Caco-2 (cell line): ENCODE measurements around the gene RNF214. TPM values are rescaled to one million over a fixed set of nuclear protein-coding genes. Genes with fewer than 3 reads are reported as not detected.

ENCODE experiments used
- BruUV-seq: library from RNA; stranded (reverse); fragments of 400-500 nt; replicated peaks from 2 replicates; lab custom pipeline; 2021; lab: Mats Ljungman, UMichigan
- CTCF ChIA-PET: fragments of 300-600 bp; sonication (Branson Sonifier 250); formaldehyde crosslinking; loops from one replicate; lab custom pipeline; 2022; ENCODE audit warnings: antibody characterized with exemption; lab: Charles Lee
- POLR2A ChIA-PET: fragments of 300-600 bp; sonication (Branson Sonifier 250); formaldehyde crosslinking; loops from one replicate; lab custom pipeline; 2022; ENCODE audit warnings: antibody characterized with exemption; lab: Charles Lee
- DNase-seq, 2 experiments: peaks; one replicate each; pipeline versions ENCODE4 v3.0.0 to v3.0.0-alpha.2; 2020 to 2022
- H3K27me3 ChIP-seq: replicated peaks from 2 replicates; pipeline ENCODE4 v1.6.0; 2011; ENCODE audit warnings: low read length; ENCODE audit not compliant: control insufficient read depth, insufficient read depth
- H3K36me3 ChIP-seq: 2 replicates; pipeline ENCODE4 v1.5.1; 2011; ENCODE audit warnings: low read length; ENCODE audit not compliant: control insufficient read depth, insufficient read depth
- H3K4me1 ChIP-seq: fragments of 250-450 bp; sonication (Bioruptor Pico); 2 replicates; pipeline ENCODE4 v1.5.1; 2020; ENCODE audit warnings: mild to moderate bottlenecking
- H3K4me3 ChIP-seq: 2 replicates; pipeline ENCODE4 v1.5.1; 2011; ENCODE audit warnings: low read depth, mild to moderate bottlenecking, control low read depth, low read length
- H3K9me3 ChIP-seq: fragments of 250-450 bp; sonication (Bioruptor Pico); 2 replicates; pipeline ENCODE4 v1.5.1; 2020; ENCODE audit warnings: mild to moderate bottlenecking, moderate library complexity
- H3K27ac Mint-ChIP-seq: one replicate; pipeline ENCODE4 v1.8.0; 2022; ENCODE audit warnings: mixed read lengths; ENCODE audit not compliant: unreplicated experiment
- H3K27me3 Mint-ChIP-seq: one replicate; pipeline ENCODE4 v1.8.0; 2022; ENCODE audit warnings: mixed read lengths; ENCODE audit not compliant: insufficient read depth, unreplicated experiment
- H3K36me3 Mint-ChIP-seq: one replicate; pipeline ENCODE4 v1.8.0; 2022; ENCODE audit warnings: mild to moderate bottlenecking, mixed read lengths; ENCODE audit not compliant: insufficient read depth, unreplicated experiment
- H3K4me1 Mint-ChIP-seq: one replicate; pipeline ENCODE4 v1.8.0; 2022; ENCODE audit warnings: low read depth, mixed read lengths; ENCODE audit not compliant: unreplicated experiment
- H3K4me3 Mint-ChIP-seq: one replicate; pipeline ENCODE4 v1.8.0; 2022; ENCODE audit warnings: mild to moderate bottlenecking, moderate library complexity, mixed read lengths; ENCODE audit not compliant: unreplicated experiment
- H3K9me3 Mint-ChIP-seq: one replicate; pipeline ENCODE4 v1.8.0; 2022; ENCODE audit warnings: mixed read lengths; ENCODE audit not compliant: unreplicated experiment
- intact Hi-C: fragments of 100-400 bp; cut with micrococcal nuclease; formaldehyde crosslinking; loops from one replicate; pipeline ENCODE4 v1.10.0; 2022; ENCODE audit not compliant: unreplicated experiment
- total RNA-seq: library from RNA; stranded (reverse); gene quantifications from 2 replicates; pipeline ENCODE4 v1.2.3, GENCODE V29; 2022
- TF ChIP-seq, protein P1 (sequence below), 2 experiments: fragments of 200-600 bp in 1 of 2; IDR thresholded peaks; 1 replicate in 1 of 2; 2 replicates in 1 of 2; pipeline versions ENCODE4 v1.5.1 to v1.8.0; 2011 to 2022; ENCODE audit warnings: antibody characterized with exemption in 1 of 2, control low read depth in 1 of 2, inconsistent platforms in 1 of 2, low read depth in 1 of 2, low read length in 1 of 2, mild to moderate bottlenecking in 1 of 2, moderate library complexity in 1 of 2; ENCODE audit not compliant: insufficient read depth in 1 of 2, severe bottlenecking in 1 of 2, unreplicated experiment in 1 of 2

RNF214 gene
- total RNA-seq, 1 experiment from 2014 or later, result 55.8 TPM

DNA sequence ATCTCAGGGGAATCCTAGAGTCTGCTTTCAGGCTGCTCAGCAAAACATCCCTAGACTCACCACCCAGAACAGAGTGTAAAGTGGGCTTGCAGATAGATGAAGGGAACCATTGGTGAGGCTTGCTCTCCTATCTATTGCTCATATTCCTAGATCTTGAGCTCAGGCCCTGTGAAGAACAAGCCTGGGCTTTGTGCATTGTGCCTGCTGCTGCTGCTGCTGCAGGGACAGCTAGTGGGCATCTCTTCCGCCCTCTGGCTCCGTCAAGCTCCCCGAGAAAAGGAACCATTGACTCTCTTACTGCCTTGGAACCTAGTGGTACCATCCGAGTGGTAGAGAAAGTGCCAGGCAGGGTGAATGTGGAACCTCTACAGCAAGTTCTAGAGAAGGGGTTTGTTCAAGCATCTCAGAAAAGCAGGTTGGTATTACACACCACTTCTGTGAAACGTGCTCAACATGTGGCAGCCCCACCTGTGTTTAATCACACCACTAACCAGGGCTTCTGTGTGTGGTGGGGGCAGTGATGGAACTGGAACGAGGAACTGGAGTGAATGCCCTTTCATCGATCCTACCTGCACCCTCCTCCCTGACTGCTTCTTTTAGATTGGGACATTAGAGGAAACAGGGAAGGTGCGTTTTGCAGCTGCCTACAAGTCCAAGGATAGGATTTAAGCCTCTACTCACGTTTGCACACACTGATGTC lies 63.1 kb downstream of the RNF214 start:
- H3K9me3 ChIP-seq, result no peaks in the 10 kb centered on the region
- H3K4me3 ChIP-seq, result no peak overlapping the region
- ChIA-PET POLR2A (no interaction called here), CTCF (interaction anchor here (0.6 to 1.3 kb wide), 2 partner anchors 9 to 32 kb away, joined by 3 to 4 read pairs; partner anchors contain the start of gene CEP164)
- Mint-ChIP-seq H3K27ac (no peak overlapping the region), H3K4me1 (peaks cover 14% of the 10 kb centered on the region), H3K27me3 (no peaks in the 10 kb centered on the region), H3K36me3 (peaks cover 4% of the 10 kb centered on the region), H3K4me3 (no peak overlapping the region), H3K9me3 (no peaks in the 10 kb centered on the region)
- no peaks in the 10 kb centered on the region for H3K27me3 ChIP-seq
- no peak for DNase-seq
- no peaks in the 10 kb centered on the region for H3K36me3 ChIP-seq
- intact Hi-C loops, result no loop called here
- no TSS peak for BruUV-seq
- H3K4me1 ChIP-seq, result peaks cover 18% of the 10 kb centered on the region
- TF ChIP-seq, protein P1, sequence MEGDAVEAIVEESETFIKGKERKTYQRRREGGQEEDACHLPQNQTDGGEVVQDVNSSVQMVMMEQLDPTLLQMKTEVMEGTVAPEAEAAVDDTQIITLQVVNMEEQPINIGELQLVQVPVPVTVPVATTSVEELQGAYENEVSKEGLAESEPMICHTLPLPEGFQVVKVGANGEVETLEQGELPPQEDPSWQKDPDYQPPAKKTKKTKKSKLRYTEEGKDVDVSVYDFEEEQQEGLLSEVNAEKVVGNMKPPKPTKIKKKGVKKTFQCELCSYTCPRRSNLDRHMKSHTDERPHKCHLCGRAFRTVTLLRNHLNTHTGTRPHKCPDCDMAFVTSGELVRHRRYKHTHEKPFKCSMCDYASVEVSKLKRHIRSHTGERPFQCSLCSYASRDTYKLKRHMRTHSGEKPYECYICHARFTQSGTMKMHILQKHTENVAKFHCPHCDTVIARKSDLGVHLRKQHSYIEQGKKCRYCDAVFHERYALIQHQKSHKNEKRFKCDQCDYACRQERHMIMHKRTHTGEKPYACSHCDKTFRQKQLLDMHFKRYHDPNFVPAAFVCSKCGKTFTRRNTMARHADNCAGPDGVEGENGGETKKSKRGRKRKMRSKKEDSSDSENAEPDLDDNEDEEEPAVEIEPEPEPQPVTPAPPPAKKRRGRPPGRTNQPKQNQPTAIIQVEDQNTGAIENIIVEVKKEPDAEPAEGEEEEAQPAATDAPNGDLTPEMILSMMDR (IDR thresholded peaks at IDR 0.05; ENCODE audit: insufficient read depth in 1 of 2, low read depth in 1 of 2, low read length in 1 of 2, severe bottlenecking in 1 of 2, unreplicated experiment in 1 of 2), result no peak

DNA sequence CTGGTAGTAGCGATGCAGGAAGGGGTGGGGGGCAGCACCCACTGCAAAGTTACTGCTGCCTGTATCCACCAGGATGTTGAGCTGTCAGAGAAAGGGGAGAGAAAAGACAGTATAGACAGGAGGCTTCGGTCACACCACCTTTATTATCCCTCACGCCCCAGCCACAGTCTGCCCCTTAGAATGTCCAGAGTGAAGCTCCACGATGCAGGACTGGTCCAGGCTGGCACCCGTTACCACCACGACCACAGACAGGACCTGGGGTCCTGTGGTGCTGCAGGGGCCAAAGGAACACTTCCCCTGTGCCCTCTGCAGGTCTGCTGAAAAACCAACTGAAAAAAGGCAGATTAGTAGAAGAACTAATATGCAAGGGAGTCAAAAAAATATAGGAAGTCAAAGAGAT lies 64.4 kb downstream of the RNF214 start:
- Histone ChIP-seq H3K4me1 (peaks cover 18% of the 10 kb centered on the region), H3K27me3 (no peaks in the 10 kb centered on the region), H3K36me3 (no peaks in the 10 kb centered on the region), H3K9me3 (no peaks in the 10 kb centered on the region), H3K4me3 (no peak overlapping the region)
- H3K27ac Mint-ChIP-seq, result peak overlapping the region; percentile 5
- H3K4me3 Mint-ChIP-seq, result no peak overlapping the region
- DNase-seq, result no peak
- no peaks in the 10 kb centered on the region for H3K36me3 Mint-ChIP-seq
- no TSS peak for BruUV-seq
- intact Hi-C loops, result no loop called here
- CTCF ChIA-PET, result interaction anchor here (1.3 kb wide), 1 partner anchor 11 kb away, joined by 4 read pairs; no protein-coding TSS in a partner anchor
- peaks cover 20% of the 10 kb centered on the region for H3K4me1 Mint-ChIP-seq
- TF ChIP-seq, protein P1 (IDR thresholded peaks at IDR 0.05; ENCODE audit: insufficient read depth in 1 of 2, low read depth in 1 of 2, low read length in 1 of 2, severe bottlenecking in 1 of 2, unreplicated experiment in 1 of 2), result no peak
- no peaks in the 10 kb centered on the region for H3K9me3 Mint-ChIP-seq
- POLR2A ChIA-PET, result no interaction called here
- H3K27me3 Mint-ChIP-seq, result no peaks in the 10 kb centered on the region

DNA sequence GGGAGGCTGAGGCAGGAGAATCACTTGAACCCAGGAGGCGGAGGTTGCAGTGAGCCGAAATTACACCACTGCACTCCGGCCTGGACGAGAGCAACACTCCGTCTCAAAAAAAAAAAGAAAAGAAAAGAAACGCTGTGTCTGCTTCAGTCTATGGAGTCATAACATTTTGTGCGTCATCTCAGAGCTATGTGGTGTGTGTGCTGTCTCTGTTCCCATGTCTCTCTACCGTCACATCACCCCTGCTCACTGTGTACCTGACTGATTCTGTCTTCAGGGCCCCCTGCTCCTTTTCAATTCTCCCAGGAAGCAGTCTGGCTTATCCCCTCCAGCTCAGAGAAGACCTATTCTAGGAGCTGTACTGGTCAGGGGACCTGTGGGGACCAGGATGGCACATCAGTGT lies 65.7 kb downstream of the RNF214 start:
- ChIA-PET POLR2A (no interaction called here), CTCF (interaction anchor here (0.6 to 0.9 kb wide), 2 partner anchors 96 to 128 kb away, joined by 3 read pairs; no protein-coding TSS in a partner anchor)
- no peaks in the 10 kb centered on the region for H3K9me3 ChIP-seq
- Mint-ChIP-seq H3K4me3 (no peak overlapping the region), H3K9me3 (no peaks in the 10 kb centered on the region), H3K27me3 (no peaks in the 10 kb centered on the region), H3K4me1 (peaks cover 20% of the 10 kb centered on the region), H3K27ac (no peak overlapping the region), H3K36me3 (no peaks in the 10 kb centered on the region)
- DNase-seq, result no peak
- no TSS peak for BruUV-seq
- H3K4me1 ChIP-seq, result peaks cover 18% of the 10 kb centered on the region
- no peaks in the 10 kb centered on the region for H3K36me3 ChIP-seq
- H3K27me3 ChIP-seq, result no peaks in the 10 kb centered on the region
- TF ChIP-seq, protein P1 (IDR thresholded peaks at IDR 0.05; ENCODE audit: insufficient read depth in 1 of 2, low read depth in 1 of 2, low read length in 1 of 2, severe bottlenecking in 1 of 2, unreplicated experiment in 1 of 2), result no peak
- intact Hi-C loops, result no loop called here
- H3K4me3 ChIP-seq, result no peak overlapping the region
